Measurements from ENCODE around the gene IL1RAP. TPM values are rescaled to one million over a fixed set of nuclear protein-coding genes. Genes with fewer than 3 reads are reported as not detected.

The IL1RAP gene
- total and polyA plus RNA-seq, 9 of the 15 experiments (the other 6 are each of a cell fraction or from before 2014, with no cell fraction given), result 0.23 to 1.8 (median 0.88) TPM

DNA sequence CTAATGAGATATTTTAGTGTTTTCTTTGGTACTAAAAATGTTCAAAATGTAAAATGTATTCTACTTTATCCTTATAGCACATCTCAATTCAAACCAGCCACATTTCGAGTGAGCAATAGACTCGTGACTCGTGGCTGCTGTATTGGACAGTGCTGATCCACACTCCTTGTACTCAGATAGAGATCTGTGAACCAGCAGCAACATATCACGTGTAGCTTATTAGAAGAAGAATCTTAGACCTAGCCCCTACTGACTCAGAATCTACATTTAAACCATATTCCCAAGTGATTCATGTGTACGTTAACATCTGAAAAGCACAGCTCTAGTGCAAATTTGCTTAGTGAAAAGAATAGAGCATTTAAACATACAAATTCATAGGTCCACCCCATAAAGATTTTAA, 130.9 kb downstream of the IL1RAP start:
- Histone ChIP-seq H3K9ac (ENCODE audit: insufficient read depth in 1 of 2, low read depth in 2 of 2, low read length in 2 of 2) (no peak overlapping the region), H3K27ac (ENCODE audit: extremely low read depth, low read depth, low read length) (no peak overlapping the region), H4K20me1 (replicated peaks; ENCODE audit: control insufficient read depth, insufficient read depth, low read length) (no peaks in the 10 kb centered on the region), H3K9me1 (ENCODE audit: control insufficient read depth, insufficient read depth, low read length) (no peaks in the 10 kb centered on the region), H3K79me2 (ENCODE audit: control insufficient read depth, insufficient read depth, low read length) (no peaks in the 10 kb centered on the region), H3K9me3 (replicated peaks; ENCODE audit: control insufficient read depth, insufficient read depth, low read depth, low read length) (no peaks in the 10 kb centered on the region), H3K27me3 (ENCODE audit: control insufficient read depth in 2 of 2, insufficient read depth in 2 of 2, low read length in 2 of 2) (no peaks in the 10 kb centered on the region), H2AFZ (ENCODE audit: low read depth, low read length) (no peak overlapping the region), H3K36me3 (ENCODE audit: control insufficient read depth, insufficient read depth, low read length) (no peaks in the 10 kb centered on the region), H3K4me3 (no peak overlapping the region), H3K4me2 (ENCODE audit: insufficient read depth, low read length) (no peak overlapping the region), H3K4me1 (replicated peaks in 1 of 2; ENCODE audit: control insufficient read depth in 2 of 2, insufficient read depth in 2 of 2, low read length in 2 of 2) (no peaks in the 10 kb centered on the region)
- in situ Hi-C loops (cut with MboI), result no loop called here
- no peak for ATAC-seq
- intact Hi-C loops (cut with micrococcal nuclease), result no loop called here
- ChIA-PET POLR2A (no interaction called here), CTCF (ENCODE audit: low intra/inter-chr PET ratio) (no interaction called here)
- TF ChIP-seq PHF8 (IDR thresholded peaks at IDR 0.05; ENCODE audit: borderline replicate concordance, low read length), result no peak
- no peak for TF ChIP-seq ZZZ3 (IDR thresholded peaks at IDR 0.05)
- no peak for TF ChIP-seq EP300 (IDR thresholded peaks at IDR 0.05; ENCODE audit: low read length)
- no peak for DNase-seq (ENCODE audit: extremely low read depth in 1 of 4, low spot score in 3 of 4)
- no peak for FAIRE-seq
- no TSS peak for BruUV-seq (replicated peaks)
- WGBS (ENCODE audit: insufficient coverage, low coverage, missing lambda C conversion rate), result 6% methylated on average over 5 of the region's 5 CpGs

DNA sequence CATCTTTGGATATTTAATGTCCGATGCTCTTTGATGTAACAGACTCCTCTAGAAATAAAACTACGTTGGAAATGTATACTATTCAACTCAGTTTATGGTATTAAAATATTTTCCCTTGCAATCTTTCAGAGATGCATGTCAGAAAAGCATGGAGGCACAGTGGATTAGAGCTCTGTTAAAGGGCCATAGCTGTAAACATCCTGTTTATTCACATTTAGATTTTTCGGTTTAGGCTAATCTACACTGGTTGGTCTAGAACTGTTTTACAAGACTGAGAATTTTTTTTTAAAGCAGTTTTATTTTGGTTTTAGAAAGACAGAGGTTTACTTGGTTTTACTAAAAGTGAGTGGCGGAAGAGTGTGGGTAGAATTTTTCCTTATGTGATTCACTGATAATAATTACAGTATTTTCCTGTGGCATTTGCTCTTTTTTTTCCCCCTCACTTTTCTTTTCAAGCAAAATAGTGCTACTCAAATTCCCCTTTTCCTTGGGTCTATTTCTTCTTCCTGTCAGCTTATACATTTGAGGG, 132.1 kb downstream of the IL1RAP start:
- Histone ChIP-seq H3K4me1 (replicated peaks in 1 of 2; ENCODE audit: control insufficient read depth in 2 of 2, insufficient read depth in 2 of 2, low read length in 2 of 2) (no peaks in the 10 kb centered on the region), H3K9ac (ENCODE audit: insufficient read depth in 1 of 2, low read depth in 2 of 2, low read length in 2 of 2) (no peak overlapping the region), H3K9me1 (ENCODE audit: control insufficient read depth, insufficient read depth, low read length) (no peaks in the 10 kb centered on the region), H3K27me3 (ENCODE audit: control insufficient read depth in 2 of 2, insufficient read depth in 2 of 2, low read length in 2 of 2) (no peaks in the 10 kb centered on the region), H3K27ac (ENCODE audit: extremely low read depth, low read depth, low read length) (no peak overlapping the region), H3K9me3 (replicated peaks; ENCODE audit: control insufficient read depth, insufficient read depth, low read depth, low read length) (no peaks in the 10 kb centered on the region), H4K20me1 (replicated peaks; ENCODE audit: control insufficient read depth, insufficient read depth, low read length) (no peaks in the 10 kb centered on the region), H3K4me2 (ENCODE audit: insufficient read depth, low read length) (no peak overlapping the region), H3K79me2 (ENCODE audit: control insufficient read depth, insufficient read depth, low read length) (no peaks in the 10 kb centered on the region), H3K36me3 (ENCODE audit: control insufficient read depth, insufficient read depth, low read length) (no peaks in the 10 kb centered on the region), H3K4me3 (no peak overlapping the region), H2AFZ (ENCODE audit: low read depth, low read length) (no peak overlapping the region)
- intact Hi-C loops (cut with micrococcal nuclease) (no loop called here), in situ Hi-C loops (cut with MboI) (no loop called here)
- TF ChIP-seq JUN (IDR thresholded peaks at IDR 0.05; ENCODE audit: borderline replicate concordance, low read depth, low read length), result no peak
- no peak for TF ChIP-seq JUN (CRISPR knock-in tag; IDR thresholded peaks at IDR 0.05; ENCODE audit: borderline replicate concordance)
- no peak for TF ChIP-seq GABPA (tag; conservative IDR thresholded peaks at IDR 0.05; ENCODE audit: low read depth)
- no peak for TF ChIP-seq PTTG1 (tag; IDR thresholded peaks at IDR 0.05; ENCODE audit: low read depth)
- TF ChIP-seq, protein P1, sequence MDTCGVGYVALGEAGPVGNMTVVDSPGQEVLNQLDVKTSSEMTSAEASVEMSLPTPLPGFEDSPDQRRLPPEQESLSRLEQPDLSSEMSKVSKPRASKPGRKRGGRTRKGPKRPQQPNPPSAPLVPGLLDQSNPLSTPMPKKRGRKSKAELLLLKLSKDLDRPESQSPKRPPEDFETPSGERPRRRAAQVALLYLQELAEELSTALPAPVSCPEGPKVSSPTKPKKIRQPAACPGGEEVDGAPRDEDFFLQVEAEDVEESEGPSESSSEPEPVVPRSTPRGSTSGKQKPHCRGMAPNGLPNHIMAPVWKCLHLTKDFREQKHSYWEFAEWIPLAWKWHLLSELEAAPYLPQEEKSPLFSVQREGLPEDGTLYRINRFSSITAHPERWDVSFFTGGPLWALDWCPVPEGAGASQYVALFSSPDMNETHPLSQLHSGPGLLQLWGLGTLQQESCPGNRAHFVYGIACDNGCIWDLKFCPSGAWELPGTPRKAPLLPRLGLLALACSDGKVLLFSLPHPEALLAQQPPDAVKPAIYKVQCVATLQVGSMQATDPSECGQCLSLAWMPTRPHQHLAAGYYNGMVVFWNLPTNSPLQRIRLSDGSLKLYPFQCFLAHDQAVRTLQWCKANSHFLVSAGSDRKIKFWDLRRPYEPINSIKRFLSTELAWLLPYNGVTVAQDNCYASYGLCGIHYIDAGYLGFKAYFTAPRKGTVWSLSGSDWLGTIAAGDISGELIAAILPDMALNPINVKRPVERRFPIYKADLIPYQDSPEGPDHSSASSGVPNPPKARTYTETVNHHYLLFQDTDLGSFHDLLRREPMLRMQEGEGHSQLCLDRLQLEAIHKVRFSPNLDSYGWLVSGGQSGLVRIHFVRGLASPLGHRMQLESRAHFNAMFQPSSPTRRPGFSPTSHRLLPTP (IDR thresholded peaks at IDR 0.05; ENCODE audit: borderline replicate concordance, extremely low read depth, insufficient read length), result no peak
- WGBS (ENCODE audit: insufficient coverage, low coverage, missing lambda C conversion rate), result 0% methylated on average over 4 of the region's 4 CpGs
- ATAC-seq (no peak), FAIRE-seq (no peak), DNase-seq (ENCODE audit: extremely low read depth in 1 of 4, low spot score in 3 of 4) (no peak)
- no TSS peak for BruUV-seq (replicated peaks)
- ChIA-PET CTCF (ENCODE audit: low intra/inter-chr PET ratio) (no interaction called here), POLR2A (no interaction called here)
